SW480 (cell line): Measurements from ENCODE around the gene SCAP.

Experiments used
- DNase-seq: peaks from one replicate; pipeline ENCODE4 v3.0.0-alpha.2; 2016; ENCODE audit warnings: low spot score

The SCAP gene

DNA sequence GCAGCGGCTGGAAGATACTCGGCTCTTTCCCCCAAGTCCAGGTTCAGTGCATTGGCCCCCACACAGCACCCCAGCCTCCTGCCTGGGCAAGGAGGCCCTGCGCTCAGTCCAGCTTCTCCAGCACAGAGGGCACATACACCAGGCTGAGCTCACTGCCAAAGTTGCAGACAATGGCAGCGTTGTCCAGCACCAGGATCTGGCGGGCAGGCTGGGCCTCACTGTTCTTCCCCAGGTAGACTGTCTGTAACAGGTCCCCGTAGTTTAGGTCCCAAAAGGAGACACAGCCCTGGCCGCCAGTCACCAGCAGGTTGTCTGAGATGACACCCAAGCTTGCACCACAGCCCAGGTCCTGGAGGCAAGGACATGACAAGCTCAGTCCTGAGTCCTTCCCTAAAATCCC is 62.0 kb downstream of the SCAP start:
- DNase-seq, result no peak

DNA sequence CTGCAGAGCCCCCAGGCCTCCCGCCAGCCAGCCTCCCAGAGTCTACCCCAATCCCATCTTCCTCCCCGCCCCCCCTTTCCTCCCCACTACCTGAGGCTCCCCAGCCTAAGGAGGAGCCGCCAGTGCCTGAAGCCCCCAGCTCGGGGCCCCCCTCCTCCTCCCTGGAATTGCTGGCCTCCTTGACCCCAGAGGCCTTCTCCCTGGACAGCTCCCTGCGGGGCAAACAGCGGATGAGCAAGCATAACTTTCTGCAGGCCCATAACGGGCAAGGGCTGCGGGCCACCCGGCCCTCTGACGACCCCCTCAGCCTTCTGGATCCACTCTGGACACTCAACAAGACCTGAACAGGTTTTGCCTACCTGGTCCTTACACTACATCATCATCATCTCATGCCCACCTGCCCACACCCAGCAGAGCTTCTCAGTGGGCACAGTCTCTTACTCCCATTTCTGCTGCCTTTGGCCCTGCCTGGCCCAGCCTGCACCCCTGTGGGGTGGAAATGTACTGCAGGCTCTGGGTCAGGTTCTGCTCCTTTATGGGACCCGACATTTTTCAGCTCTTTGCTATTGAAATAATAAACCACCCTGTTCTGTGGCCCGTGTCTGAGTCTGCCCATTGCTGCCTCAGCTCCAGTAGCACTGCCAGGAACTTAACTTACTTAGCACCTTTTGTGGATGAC is 62.8 kb downstream of the SCAP start:
- DNase-seq, result no peak

DNA sequence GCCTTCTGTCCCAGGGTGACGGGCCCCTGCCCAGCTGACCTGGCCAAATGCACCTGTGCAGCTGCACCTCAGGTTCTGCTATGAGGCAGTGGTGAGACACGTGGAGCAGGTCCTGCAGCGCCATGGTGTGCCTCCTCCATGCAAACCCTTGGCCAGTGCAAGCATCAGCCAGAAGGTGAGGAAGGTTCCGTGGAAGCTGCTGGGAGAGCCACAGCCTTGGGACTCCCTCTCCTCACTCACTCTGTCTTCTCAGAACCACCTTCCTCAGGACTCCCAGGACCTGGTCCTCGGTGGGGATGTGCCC is 63.3 kb downstream of the SCAP start:
- DNase-seq, result no peak

DNA sequence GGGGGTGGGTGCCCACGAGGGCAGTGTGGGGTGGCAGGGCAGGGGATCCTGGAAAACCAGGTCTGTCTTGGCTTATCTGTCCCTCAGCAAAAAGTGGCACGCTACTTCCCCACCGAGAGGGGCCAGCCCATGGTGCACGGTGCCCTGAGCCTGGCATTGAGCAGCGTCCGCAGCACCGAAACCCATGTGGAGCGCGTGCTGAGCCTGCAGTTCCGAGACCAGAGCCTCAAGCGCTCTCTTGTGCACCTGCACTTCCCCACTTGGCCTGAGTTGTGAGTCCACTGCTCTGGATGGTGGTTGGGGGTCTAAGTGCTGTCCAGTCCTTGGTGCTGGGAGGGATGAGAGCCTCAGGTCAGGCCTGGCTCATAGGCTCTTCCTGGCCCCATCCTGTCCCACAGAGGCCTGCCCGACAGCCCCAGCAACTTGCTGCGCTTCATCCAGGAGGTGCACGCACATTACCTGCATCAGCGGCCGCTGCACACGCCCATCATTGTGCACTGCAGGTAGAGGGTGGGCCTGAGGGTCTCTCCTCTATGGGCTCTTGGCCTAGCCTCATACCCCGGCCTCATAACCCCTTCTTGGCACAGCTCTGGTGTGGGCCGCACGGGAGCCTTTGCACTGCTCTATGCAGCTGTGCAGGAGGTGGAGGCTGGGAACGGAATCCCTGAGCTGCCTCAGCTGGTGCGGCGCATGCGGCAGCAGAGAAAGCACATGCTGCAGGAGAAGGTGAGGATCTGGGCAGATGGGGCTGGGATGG is 63.9 kb downstream of the SCAP start:
- no peak for DNase-seq

DNA sequence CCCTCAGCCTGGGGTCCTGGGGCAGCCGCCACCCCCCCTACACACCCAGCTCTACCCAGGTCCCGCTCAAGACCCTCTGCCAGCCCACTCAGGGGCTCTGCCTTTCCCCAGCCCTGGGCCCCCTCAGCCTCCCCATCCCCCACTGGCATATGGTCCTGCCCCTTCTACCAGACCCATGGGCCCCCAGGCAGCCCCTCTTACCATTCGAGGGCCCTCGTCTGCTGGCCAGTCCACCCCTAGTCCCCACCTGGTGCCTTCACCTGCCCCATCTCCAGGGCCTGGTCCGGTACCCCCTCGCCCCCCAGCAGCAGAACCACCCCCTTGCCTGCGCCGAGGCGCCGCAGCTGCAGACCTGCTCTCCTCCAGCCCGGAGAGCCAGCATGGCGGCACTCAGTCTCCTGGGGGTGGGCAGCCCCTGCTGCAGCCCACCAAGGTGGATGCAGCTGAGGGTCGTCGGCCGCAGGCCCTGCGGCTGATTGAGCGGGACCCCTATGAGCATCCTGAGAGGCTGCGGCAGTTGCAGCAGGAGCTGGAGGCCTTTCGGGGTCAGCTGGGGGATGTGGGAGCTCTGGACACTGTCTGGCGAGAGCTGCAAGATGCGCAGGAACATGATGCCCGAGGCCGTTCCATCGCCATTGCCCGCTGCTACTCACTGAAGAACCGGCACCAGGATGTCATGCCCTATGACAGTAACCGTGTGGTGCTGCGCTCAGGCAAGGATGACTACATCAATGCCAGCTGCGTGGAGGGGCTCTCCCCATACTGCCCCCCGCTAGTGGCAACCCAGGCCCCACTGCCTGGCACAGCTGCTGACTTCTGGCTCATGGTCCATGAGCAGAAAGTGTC is 64.7 kb downstream of the SCAP start:
- DNase-seq, result no peak

DNA sequence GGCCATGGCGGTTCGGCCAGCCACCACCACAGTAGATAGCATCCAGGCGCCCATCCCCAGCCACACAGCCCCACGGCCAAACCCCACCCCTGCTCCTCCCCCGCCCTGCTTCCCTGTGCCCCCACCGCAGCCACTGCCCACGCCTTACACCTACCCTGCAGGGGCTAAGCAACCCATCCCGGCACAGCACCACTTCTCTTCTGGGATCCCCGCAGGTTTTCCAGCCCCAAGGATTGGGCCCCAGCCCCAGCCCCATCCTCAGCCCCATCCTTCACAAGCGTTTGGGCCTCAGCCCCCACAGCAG is 65.4 kb downstream of the SCAP start:
- DNase-seq, result no peak

DNA sequence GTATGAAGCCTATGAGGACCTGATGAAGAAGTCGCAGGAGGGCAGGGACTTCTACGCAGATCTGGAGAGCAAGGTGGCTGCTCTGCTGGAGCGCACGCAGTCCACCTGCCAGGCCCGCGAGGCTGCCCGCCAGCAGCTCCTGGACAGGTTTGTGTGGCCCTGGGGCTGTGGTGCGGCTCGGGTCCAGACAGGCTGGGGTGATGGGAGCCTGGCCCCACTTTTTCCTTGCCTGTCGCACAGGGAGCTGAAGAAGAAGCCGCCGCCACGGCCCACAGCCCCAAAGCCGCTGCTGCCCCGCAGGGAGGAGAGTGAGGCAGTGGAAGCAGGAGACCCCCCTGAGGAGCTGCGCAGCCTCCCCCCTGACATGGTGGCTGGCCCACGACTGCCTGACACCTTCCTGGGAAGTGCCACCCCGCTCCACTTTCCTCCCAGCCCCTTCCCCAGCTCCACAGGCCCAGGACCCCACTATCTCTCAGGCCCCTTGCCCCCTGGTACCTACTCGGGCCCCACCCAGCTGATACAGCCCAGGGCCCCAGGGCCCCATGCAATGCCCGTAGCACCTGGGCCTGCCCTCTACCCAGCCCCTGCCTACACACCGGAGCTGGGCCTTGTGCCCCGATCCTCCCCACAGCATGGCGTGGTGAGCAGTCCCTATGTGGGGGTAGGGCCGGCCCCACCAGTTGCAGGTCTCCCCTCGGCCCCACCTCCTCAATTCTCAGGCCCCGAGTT is 65.9 kb downstream of the SCAP start:
- DNase-seq, result no peak

DNA sequence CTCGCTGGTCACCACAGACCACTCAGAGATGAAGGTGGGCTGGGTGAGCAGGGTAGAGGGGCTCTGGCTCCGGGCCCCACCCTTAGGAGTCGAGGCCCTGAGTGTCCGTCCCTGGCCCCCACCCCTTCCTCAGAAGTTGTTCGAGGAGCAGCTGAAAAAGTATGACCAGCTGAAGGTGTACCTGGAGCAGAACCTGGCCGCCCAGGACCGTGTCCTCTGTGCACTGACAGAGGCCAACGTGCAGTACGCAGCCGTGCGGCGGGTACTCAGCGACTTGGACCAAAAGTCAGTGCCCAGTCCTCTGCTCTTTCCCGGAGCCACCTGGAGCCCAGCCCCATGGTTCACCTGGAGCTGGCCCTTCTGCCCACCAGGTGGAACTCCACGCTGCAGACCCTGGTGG is 66.5 kb downstream of the SCAP start:
- no peak for DNase-seq

DNA sequence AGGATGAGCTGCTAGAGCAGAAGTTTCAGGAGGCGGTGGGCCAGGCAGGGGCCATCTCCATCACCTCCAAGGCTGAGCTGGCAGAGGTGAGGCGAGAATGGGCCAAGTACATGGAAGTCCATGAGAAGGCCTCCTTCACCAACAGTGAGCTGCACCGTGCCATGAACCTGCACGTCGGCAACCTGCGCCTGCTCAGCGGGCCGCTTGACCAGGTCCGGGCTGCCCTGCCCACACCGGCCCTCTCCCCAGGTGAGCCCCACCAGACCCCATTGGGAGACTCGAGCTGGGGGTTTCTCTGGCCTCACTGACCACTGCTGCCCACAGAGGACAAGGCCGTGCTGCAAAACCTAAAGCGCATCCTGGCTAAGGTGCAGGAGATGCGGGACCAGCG is 66.9 kb downstream of the SCAP start:
- DNase-seq, result no peak

DNA sequence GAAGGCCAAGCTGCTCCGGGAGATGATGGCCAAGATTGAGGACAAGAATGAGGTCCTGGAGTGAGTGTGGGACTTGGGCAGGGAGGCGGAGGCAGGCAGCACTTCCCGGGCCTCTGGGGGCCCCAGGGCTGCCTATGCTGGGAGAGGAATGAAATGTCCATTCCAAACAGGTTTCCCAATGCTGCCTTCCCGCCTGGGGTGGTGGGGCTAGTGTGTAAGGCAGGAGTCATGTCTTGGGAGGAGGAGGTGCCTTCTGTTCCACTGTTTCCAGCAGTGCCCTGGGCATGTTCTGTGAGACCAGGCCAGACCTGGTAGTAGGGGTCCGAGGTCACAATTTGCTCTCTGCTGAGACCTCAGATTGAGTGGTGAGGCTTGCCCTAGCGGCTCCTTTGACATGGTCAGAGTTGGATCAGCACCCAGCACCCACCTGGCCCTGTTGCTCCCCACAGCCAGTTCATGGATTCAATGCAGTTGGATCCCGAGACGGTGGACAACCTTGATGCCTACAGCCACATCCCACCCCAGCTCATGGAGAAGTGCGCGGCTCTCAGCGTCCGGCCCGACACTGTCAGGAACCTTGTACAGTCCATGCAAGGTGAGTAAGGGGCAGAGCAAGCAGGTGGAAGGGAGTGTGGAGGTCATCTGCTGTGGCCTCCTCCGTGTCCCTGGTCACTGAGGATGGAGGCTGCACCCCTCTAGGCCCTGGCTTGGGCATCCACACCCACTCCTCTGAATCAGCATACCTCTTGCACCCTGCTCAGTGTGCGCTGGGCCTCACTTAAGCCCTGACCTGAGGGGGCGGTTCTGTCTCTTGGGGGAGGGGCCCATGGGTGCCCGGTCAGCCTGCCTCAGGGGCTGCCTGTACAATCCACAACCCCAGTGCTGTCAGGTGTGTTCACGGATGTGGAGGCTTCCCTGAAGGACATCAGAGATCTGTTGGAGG is 67.6 kb downstream of the SCAP start:
- no peak for DNase-seq

DNA sequence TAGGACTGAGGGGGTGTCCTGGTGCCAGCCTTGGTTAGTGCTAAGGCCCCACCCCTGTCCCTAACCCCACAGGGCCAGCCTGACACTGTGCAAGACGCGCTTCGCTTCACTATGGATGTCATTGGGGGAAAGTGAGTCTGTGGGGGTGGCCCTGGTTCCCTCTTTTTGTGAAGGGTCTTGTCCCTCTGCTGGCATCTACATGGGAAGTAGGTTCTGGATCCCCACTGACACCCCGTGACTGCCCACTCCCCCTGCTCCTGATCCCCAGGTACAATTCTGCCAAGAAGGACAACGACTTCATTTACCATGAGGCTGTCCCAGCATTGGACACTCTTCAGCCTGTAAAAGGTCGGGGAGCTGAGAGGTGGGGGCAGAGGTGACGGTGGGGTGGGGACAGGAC is 68.5 kb downstream of the SCAP start:
- DNase-seq, result no peak

DNA sequence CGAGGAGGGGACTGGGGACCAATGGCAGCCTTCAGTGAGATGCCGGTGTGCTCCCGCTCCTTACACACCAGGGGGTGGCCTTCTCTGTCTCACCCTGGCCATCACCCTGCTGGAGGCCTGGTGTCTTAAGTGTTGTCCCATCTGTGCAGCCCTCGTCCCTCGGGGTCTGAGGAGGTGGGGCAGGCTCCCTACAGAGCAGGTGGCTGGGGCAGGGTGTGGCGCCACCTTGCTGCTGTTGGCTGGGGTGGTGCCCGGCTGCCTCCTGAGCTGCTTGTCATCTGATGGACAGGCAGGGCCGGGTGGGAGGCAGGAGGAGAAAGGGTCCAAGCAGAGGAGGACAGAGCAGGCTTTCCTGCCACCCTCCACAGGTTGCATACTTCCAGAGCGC is 69.0 kb downstream of the SCAP start:
- DNase-seq, result no peak

DNA sequence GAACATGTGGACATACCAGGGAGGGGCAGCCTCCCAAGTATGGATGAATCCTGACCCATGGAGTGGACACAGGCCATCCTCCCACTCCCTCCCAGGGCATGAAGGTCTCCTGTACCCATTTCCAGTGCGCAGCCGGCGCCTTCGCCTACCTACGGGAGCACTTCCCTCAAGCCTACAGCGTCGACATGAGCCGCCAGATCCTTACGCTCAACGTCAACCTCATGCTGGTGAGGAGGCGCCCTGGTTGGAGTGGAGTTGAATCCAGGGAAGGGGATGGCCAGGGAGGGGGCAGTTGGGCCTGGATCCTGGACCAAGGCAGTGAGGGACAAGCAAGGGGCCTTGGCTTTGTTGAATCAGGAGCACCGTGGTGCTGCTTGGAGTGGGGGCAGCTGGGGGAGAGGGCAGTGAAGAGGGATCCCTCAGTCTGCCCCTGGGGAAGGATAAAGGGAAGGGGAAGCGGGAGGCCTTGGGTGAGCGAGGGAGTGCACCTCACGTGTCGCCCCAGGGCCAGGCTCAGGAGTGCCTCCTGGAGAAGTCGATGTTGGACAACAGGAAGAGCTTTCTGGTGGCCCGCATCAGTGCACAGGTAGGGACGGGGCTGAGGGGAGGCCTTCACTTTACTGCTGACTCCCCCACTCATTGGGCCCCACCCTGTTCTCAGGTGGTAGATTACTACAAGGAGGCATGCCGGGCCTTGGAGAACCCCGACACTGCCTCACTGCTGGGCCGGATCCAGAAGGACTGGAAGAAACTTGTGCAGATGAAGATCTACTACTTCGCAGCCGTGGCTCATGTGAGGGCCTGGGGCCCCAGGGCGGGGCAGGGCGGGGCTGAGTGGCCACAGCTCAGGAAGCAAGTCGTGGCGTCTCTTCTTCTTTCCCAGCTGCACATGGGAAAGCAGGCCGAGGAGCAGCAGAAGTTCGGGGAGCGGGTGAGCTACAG is 69.7 kb downstream of the SCAP start:
- no peak for DNase-seq

DNA sequence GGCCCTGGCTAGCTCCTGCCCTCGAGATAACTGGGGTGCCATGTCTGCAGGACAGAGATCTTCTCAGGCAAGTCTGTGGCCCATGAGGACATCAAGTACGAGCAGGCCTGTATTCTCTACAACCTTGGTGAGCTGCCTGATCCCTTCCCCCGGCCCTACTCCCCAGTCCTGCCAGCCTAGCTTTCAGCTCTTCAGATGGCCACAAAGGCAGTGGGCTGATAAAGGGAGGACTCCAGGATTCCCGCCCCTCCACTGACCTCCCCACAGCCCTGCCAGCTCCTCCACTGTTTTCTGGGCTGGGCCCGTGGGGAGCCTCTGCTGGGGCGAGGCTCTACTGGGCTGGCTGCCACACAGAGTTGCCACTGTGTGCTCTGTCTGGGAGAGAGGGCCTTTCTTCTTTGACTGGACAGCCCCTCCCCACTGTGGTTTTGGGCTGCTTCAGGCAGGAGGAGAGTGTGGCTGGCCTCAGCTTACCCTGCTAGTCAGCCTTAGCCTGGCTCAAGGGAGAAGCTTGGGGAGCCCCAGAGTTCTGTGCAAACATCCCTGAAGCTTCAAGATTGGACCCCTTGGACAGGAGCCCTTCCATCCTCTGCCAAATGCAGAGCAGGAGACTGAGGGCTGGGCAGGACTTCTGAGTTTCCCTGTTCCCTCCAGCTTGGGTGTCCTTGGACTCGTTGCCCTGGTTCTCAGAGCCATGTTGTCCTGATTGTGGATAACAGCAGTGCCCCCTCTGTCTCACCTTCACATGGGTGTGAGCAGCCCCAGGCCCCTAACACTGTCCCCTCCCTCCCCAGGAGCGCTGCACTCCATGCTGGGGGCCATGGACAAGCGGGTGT is 70.6 kb downstream of the SCAP start:
- DNase-seq, result no peak

DNA sequence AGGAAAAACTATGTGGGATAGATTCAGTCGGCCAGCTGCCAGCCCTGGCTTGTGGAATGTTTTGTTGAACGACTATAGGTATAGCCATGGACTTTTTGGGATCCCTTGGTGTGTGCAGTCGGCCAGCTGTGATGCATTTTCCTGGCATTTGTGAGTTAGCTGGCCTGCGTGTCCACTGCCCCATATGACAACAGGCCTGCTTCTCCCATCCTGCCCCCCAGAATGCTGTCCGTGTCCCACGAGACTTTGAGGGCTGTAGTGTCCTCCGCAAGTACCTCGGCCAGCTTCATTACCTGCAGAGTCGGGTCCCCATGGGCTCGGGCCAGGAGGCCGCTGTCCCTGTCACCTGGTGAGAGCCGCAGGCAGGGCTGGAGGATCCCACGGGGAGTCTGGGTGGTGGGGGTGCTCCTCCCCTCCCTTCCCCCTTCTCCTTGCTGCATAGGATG is 71.3 kb downstream of the SCAP start:
- DNase-seq, result no peak

DNA sequence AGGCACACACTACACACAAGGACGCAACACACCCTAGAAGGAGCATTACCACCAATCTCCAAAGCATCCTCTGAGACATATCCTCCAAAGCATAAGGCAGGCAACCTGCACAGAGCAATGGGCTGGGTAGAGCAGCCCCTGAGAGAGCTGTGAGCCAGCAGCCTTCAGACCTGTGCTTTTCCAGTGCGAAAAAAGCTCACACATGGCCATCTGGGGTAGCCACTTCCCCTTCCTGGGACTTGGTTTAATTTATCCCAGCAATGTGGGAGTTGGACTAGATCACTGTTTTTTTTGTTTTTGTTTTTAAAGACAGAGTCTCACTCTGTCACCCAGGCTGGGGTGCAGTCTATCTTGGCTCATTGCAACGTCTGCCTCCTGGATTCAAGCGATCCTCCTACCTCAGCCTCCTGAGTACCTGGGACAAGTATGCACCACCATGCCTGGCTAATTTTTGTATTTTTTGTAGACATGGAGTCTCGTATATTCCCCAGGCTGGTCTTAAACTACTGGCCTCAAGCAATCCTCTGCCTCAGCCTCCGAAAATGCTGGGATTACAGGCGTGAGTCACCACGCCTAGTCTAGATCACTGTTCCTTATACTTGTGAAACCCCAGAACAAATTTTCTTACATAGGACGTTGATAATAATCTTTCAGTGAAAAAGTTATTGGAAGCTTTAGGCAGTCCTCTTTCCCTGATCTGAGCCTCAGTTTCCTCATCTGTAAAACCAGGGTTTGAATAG is 76.0 kb downstream of the SCAP start:
- DNase-seq, result no peak

DNA sequence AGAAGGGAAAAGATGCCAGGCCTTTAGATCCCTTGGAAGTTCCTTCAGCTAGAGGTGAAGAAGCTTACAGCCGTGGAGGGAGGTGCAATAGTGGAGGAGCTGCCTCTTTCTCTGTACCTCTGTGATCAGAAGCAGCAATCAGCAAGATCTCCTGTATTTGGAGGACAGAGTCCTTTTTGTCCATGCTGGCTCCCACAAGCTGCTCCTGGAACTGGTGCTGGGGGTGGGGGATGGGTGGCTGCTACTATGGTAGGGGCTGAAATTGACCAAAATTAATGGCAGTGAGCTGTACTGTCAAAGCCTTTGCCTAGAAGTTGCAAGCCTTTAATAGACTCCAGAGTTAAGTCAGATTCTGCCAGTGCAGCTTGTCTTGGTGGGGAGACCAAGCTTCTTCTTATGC is 76.7 kb downstream of the SCAP start:
- no peak for DNase-seq

DNA sequence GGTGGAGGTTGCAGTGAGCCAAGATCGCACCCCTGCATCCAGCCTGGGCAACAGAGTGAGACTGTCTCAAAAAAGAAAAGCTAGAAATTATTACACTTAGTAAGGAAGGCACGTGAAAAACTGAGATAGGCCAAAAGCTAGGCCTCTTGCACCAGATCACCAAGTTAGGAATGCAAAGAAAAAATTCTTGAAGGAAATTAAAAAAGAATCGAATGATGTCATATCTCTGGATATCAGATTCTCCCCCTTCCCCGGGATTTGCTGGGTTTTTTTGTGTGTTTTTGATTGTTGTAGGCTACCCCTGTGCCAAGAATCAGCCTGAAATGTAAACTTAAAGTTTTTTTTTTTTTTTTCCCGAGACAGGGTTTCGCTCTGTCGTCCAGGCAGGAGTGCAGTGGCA is 77.5 kb downstream of the SCAP start:
- DNase-seq, result no peak

DNA sequence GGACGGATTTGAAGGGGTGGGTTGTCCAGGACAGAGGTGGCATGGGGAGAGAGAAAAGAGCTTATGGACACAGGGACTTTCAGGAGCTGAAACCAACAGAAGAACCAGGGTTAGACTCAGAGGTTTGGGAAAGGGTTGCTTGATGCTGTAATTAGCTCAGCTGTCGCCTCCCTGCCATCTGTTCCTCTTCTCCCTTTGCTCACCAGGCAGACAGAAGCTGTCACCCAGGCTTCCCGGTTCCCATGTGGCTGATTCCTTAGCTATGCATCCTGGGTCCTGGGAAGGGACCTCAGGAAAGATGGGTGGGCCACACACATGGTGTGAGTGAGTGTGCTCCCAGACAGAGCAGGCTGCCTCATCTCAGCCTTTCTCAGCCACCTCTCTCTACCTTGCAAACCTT is 80.9 kb downstream of the SCAP start:
- no peak for DNase-seq
